Smooth muscle cell (in vitro differentiated cells): ENCODE data around the gene SLC25A15. TPM values are rescaled to one million over a fixed set of nuclear protein-coding genes. Genes with fewer than 3 reads are reported as not detected.

Experiments
- DNase-seq: peaks from one replicate; lab custom pipeline; 2025; ENCODE audit not compliant: unreplicated experiment; lab: John Stamatoyannopoulos, UW
- H2AFZ ChIP-seq: fragments of 200-600 bp; sonication (generic); 2 replicates; pipeline ENCODE4 v1.6.0; 2016; ENCODE audit warnings: antibody characterized with exemption, low read depth, mild to moderate bottlenecking
- H3F3A ChIP-seq: fragments of 200-600 bp; sonication (generic); 2 replicates; pipeline ENCODE4 v1.6.0; 2017; ENCODE audit warnings: antibody characterized with exemption, low read depth
- H3K27ac ChIP-seq: fragments of 200-600 bp; sonication (generic); 2 replicates; pipeline ENCODE4 v1.5.1; 2016; ENCODE audit warnings: low read depth, mild to moderate bottlenecking
- H3K27me3 ChIP-seq: fragments of 200-600 bp; sonication (generic); 2 replicates; pipeline ENCODE4 v1.6.1; 2016; ENCODE audit warnings: low read depth, mild to moderate bottlenecking
- H3K36me3 ChIP-seq: fragments of 200-600 bp; sonication (generic); 2 replicates; pipeline ENCODE4 v1.5.1; 2016; ENCODE audit warnings: low read depth
- H3K4me1 ChIP-seq: fragments of 200-600 bp; sonication (generic); 2 replicates; pipeline ENCODE4 v1.5.1; 2016; ENCODE audit warnings: low read depth
- H3K4me2 ChIP-seq: fragments of 200-600 bp; sonication (generic); 2 replicates; pipeline ENCODE4 v1.6.0; 2016; ENCODE audit warnings: mild to moderate bottlenecking
- H3K4me3 ChIP-seq: fragments of 200-600 bp; sonication (generic); 2 replicates; pipeline ENCODE4 v1.5.1; 2016; ENCODE audit warnings: mild to moderate bottlenecking
- H3K79me2 ChIP-seq: fragments of 200-600 bp; sonication (generic); 2 replicates; pipeline ENCODE4 v1.6.0; 2016; ENCODE audit warnings: low read depth, mild to moderate bottlenecking
- H3K9ac ChIP-seq: fragments of 200-600 bp; sonication (generic); 2 replicates; pipeline ENCODE4 v1.6.0; 2016; ENCODE audit warnings: low read depth
- H3K9me3 ChIP-seq: fragments of 200-600 bp; sonication (generic); replicated peaks from 2 replicates; pipeline ENCODE4 v1.5.1; 2016; ENCODE audit warnings: low read depth
- H4K20me1 ChIP-seq: fragments of 200-600 bp; sonication (generic); 2 replicates; pipeline ENCODE4 v1.6.0; 2016; ENCODE audit warnings: low read depth
- CTCF ChIP-seq: fragments of 200-600 bp; sonication (generic); IDR thresholded peaks from 2 replicates; pipeline ENCODE4 v1.5.1; 2017; ENCODE audit warnings: borderline replicate concordance, mild to moderate bottlenecking, antibody characterized with exemption; ENCODE audit not compliant: insufficient read depth, poor library complexity, severe bottlenecking
- WGBS: methylation state at CpG from one replicate; pipeline ENCODE4 v1.1.7; 2016; ENCODE audit warnings: low lambda C conversion rate; 5-methylcytosine and 5-hydroxymethylcytosine counted together
- polyA plus RNA-seq: library from polyadenylated mRNA; unstranded; fragments of >200 nt; fragmentation: Nextera tagmentation; extraction: Ambion mirVana; gene quantifications from 2 replicates; pipeline ENCODE4 v1.2.1, GENCODE V29; 2016
- total RNA-seq: library from RNA; depleted of rRNA; stranded (reverse); fragments of >200 nt; gene quantifications from 2 replicates; pipeline ENCODE4 v1.2.3, GENCODE V29; 2014

Gene SLC25A15
- total and polyA plus RNA-seq, 2 experiments from 2014 or later, result 6.3 to 11.1 TPM

GRCh38 chr13:40801255-40802217, 12.1 kb downstream of the SLC25A15 start:
- Histone ChIP-seq H3K9me3 (no peaks in the 10 kb centered on the region), H3K36me3 (no peaks in the 10 kb centered on the region), H4K20me1 (no peaks in the 10 kb centered on the region), H3K4me2 (no peak overlapping the region), H3K27me3 (no peaks in the 10 kb centered on the region), H3K9ac (no peak overlapping the region), H3K27ac (no peak overlapping the region), H2AFZ (no peak overlapping the region), H3K4me3 (no peak overlapping the region), H3K4me1 (no peaks in the 10 kb centered on the region), H3K79me2 (no peaks in the 10 kb centered on the region), H3F3A (no peaks in the 10 kb centered on the region)
- no peak for TF ChIP-seq CTCF
- WGBS, result 98% methylated on average over 6 of the region's 6 CpGs
- no peak for DNase-seq

GRCh38 chr13:40803316-40803715, 13.9 kb downstream of the SLC25A15 start:
- H2AFZ ChIP-seq, result no peak overlapping the region
- WGBS, result 94% methylated on average over 5 of the region's 5 CpGs
- H4K20me1 ChIP-seq, result no peaks in the 10 kb centered on the region
- H3K27ac ChIP-seq, result no peak overlapping the region
- TF ChIP-seq CTCF, result no peak
- no peaks in the 10 kb centered on the region for H3K79me2 ChIP-seq
- H3K4me3 ChIP-seq, result no peak overlapping the region
- no peak overlapping the region for H3K4me2 ChIP-seq
- no peaks in the 10 kb centered on the region for H3F3A ChIP-seq
- DNase-seq, result no peak
- H3K27me3 ChIP-seq, result no peaks in the 10 kb centered on the region
- H3K9ac ChIP-seq, result no peak overlapping the region
- no peaks in the 10 kb centered on the region for H3K4me1 ChIP-seq
- no peaks in the 10 kb centered on the region for H3K36me3 ChIP-seq
- H3K9me3 ChIP-seq, result no peaks in the 10 kb centered on the region

GRCh38 chr13:40806241-40806640, 16.8 kb downstream of the SLC25A15 start:
- no peaks in the 10 kb centered on the region for H3K4me1 ChIP-seq
- WGBS, result 89% methylated on average over 1 of the region's 1 CpG
- H3K9ac ChIP-seq, result no peak overlapping the region
- H3K27me3 ChIP-seq, result no peaks in the 10 kb centered on the region
- H3K4me2 ChIP-seq, result no peak overlapping the region
- H3K9me3 ChIP-seq, result no peaks in the 10 kb centered on the region
- no peaks in the 10 kb centered on the region for H3K36me3 ChIP-seq
- H3K27ac ChIP-seq, result no peak overlapping the region
- no peak overlapping the region for H3K4me3 ChIP-seq
- no peaks in the 10 kb centered on the region for H4K20me1 ChIP-seq
- no peak overlapping the region for H2AFZ ChIP-seq
- H3K79me2 ChIP-seq, result no peaks in the 10 kb centered on the region
- H3F3A ChIP-seq, result no peaks in the 10 kb centered on the region
- no peak for DNase-seq
- no peak for TF ChIP-seq CTCF
